WERI-Rb-1 (cell line): Measurements from ENCODE around the gene TMEM170B.
A peak's percentile ranks its signal among the peaks of the same experiment; 100 is the strongest.

Source experiments
- DNase-seq: peaks from one replicate; pipeline ENCODE4 v3.0.0-alpha.2; 2020
- H3K27ac ChIP-seq: fragments of 250-450 bp; sonication (Bioruptor Pico); 2 replicates; pipeline ENCODE4 v1.5.1; 2020; ENCODE audit warnings: mild to moderate bottlenecking, moderate library complexity
- H3K27me3 ChIP-seq: fragments of 250-450 bp; sonication (Bioruptor Pico); 2 replicates; pipeline ENCODE4 v1.5.1; 2021; ENCODE audit warnings: mild to moderate bottlenecking, low read depth, moderate library complexity; ENCODE audit not compliant: insufficient read depth, severe bottlenecking
- H3K36me3 ChIP-seq: fragments of 250-450 bp; sonication (Bioruptor Pico); 2 replicates; pipeline ENCODE4 v1.5.1; 2020; ENCODE audit warnings: mild to moderate bottlenecking, moderate library complexity
- H3K4me3 ChIP-seq: 2 replicates; pipeline ENCODE4 v1.5.1; 2011; ENCODE audit warnings: low read depth, mild to moderate bottlenecking, control low read depth, low read length
- H3K9me3 ChIP-seq: fragments of 250-450 bp; sonication (Bioruptor Pico); 2 replicates; pipeline ENCODE4 v1.5.1; 2021; ENCODE audit warnings: mild to moderate bottlenecking, moderate library complexity; ENCODE audit not compliant: severe bottlenecking
- CTCF ChIP-seq: IDR thresholded peaks from 2 replicates; pipeline ENCODE4 v1.5.1; 2011; ENCODE audit warnings: low read depth, mild to moderate bottlenecking, control low read depth, inconsistent platforms, low read length

TMEM170B gene, protein sequence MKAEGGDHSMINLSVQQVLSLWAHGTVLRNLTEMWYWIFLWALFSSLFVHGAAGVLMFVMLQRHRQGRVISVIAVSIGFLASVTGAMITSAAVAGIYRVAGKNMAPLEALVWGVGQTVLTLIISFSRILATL

DNA sequence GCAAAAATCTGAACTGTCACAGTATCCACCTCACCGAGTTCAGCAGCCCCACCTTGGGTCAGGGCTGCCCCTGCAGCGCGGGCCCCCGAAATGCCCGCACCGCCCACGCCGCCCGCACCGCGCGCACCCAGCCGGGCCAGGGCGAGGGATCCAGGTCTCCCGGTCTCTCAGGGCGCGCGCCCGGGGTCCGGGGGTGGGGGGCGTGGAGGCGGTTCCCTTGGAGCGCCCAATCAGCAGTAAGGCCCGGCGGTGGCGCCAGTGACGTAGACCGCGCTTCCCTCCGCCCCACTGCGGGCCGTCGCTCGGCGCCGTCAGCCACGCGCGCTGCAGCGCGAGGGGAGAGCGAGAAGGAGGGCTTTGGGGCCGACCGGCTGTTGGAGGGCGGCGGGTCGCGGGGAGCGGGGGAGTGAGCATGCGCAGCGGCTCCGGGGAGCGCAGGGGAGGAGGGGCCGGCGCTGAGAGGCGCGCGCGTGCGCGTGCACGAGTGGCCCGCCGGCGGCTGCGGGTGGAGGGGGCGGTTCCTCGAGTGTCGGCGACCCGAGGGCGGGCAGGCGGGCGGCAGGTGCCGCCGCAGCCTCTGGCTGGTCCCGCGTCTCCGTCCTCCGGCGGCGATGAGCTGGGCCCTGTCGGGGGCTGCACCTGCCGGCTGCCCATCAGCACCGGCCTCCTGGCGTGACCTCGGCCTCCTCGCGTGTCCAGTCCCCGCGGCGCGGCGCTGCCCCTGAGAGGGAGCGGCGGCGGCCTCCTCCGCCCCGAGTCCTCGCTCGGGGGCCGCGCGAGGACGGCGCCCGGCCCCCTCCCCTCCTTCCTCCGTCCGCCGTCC, at the start of gene TMEM170B:
TMEM170B (plus strand) TSS at position 521 of the 823 bp plus-strand sequence. CDS start 529 bp downstream, outside the sequence.
- peak within 1 kb of the TSS; percentile 92 for H3K4me3 ChIP-seq
- TF ChIP-seq CTCF, result no peak
- no peaks in the 10 kb centered on the region for H3K9me3 ChIP-seq
- H3K27ac ChIP-seq, result peak within 1 kb of the TSS; percentile 91
- H3K36me3 ChIP-seq, result peaks cover 14% of the 10 kb centered on the region
- H3K27me3 ChIP-seq, result no peaks in the 10 kb centered on the region
- peak; percentile 100 for DNase-seq

- Histone ChIP-seq H3K9me3 (no peaks in the 10 kb centered on the region), H3K4me3 (no peak overlapping the region), H3K27me3 (no peaks in the 10 kb centered on the region), H3K36me3 (no peaks in the 10 kb centered on the region), H3K27ac (no peak overlapping the region)
- no peak for DNase-seq
- TF ChIP-seq CTCF, result no peak
Measured at GRCh38 chr6:11490996-11491395, 46.6 kb upstream of the TMEM170B start.

GRCh38 chr6:11491596-11492463, 45.7 kb upstream of the TMEM170B start:
- no peak overlapping the region for H3K27ac ChIP-seq
- TF ChIP-seq CTCF, result no peak
- no peaks in the 10 kb centered on the region for H3K27me3 ChIP-seq
- DNase-seq, result no peak
- H3K36me3 ChIP-seq, result no peaks in the 10 kb centered on the region
- no peaks in the 10 kb centered on the region for H3K9me3 ChIP-seq
- no peak overlapping the region for H3K4me3 ChIP-seq

- Histone ChIP-seq H3K27me3 (no peaks in the 10 kb centered on the region), H3K4me3 (no peak overlapping the region), H3K27ac (no peak overlapping the region), H3K9me3 (no peaks in the 10 kb centered on the region), H3K36me3 (no peaks in the 10 kb centered on the region)
- DNase-seq, result no peak
- TF ChIP-seq CTCF, result no peak
Measured at GRCh38 chr6:11492464-11493290, 44.9 kb upstream of the TMEM170B start.

DNA sequence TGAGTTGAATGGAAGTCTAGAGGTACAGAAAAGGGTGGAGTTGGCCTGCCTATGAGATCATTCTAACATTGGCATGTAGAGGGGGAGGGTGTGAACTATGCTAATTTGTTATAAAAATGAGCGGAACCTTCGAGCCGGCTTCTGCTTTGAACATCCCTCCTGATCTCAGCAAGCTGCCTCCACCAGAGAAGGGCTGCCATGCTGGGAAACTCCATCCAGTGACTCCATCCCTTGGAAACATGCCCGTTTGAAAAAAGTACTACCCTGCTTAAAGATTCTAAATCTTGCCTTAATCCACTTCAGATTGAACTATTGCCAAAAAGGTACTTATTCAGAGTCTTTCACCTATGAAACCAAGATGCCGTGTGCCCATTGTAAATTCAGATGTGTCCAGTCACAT, 43.6 kb upstream of the TMEM170B start:
- no peak for TF ChIP-seq CTCF
- DNase-seq, result no peak
- no peak overlapping the region for H3K27ac ChIP-seq
- no peaks in the 10 kb centered on the region for H3K9me3 ChIP-seq
- H3K36me3 ChIP-seq, result no peaks in the 10 kb centered on the region
- H3K4me3 ChIP-seq, result no peak overlapping the region
- H3K27me3 ChIP-seq, result no peaks in the 10 kb centered on the region
